KOPT-K1 (cell line): ENCODE data around the gene ZC3H7B.
A peak's percentile ranks its signal among the peaks of the same experiment; 100 is the strongest.
"Not testable (repeated sequence)": the region's sequence is repeated elsewhere in the genome, so short reads cannot be mapped to it uniquely, and the experiment has no call there.

Experiments used
- H3K27ac ChIP-seq: fragments of 200-600 bp; sonication (generic); 2 replicates; pipeline ENCODE4 v1.5.1; 2016; ENCODE audit warnings: antibody characterized with exemption, mild to moderate bottlenecking, low read depth, low read length; ENCODE audit not compliant: poor library complexity, severe bottlenecking
- H3K36me3 ChIP-seq: fragments of 200-600 bp; sonication (generic); 2 replicates; pipeline ENCODE4 v1.5.1; 2017; ENCODE audit warnings: antibody characterized with exemption, mild to moderate bottlenecking, low read length, moderate library complexity; ENCODE audit not compliant: insufficient read depth
- H3K9me3 ChIP-seq: fragments of 200-600 bp; sonication (generic); 2 replicates; pipeline ENCODE4 v1.5.1; 2017; ENCODE audit warnings: antibody characterized with exemption, low read length, mild to moderate bottlenecking; ENCODE audit not compliant: insufficient read depth, poor library complexity, severe bottlenecking

ZC3H7B gene

GRCh38 chr22:41273128-41273527, 28.2 kb upstream of the ZC3H7B start:
- H3K9me3 ChIP-seq = no peaks in the 10 kb centered on the region
- H3K27ac ChIP-seq = no peak overlapping the region
- H3K36me3 ChIP-seq = peaks cover 98% of the 10 kb centered on the region

GRCh38 chr22:41274856-41275255, 26.5 kb upstream of the ZC3H7B start:
- H3K9me3 ChIP-seq = no peaks in the 10 kb centered on the region
- no peak overlapping the region for H3K27ac ChIP-seq
- H3K36me3 ChIP-seq = peaks cover 98% of the 10 kb centered on the region

GRCh38 chr22:41280065-41280464, 21.3 kb upstream of the ZC3H7B start:
- Histone ChIP-seq H3K36me3 (peaks cover 98% of the 10 kb centered on the region), H3K27ac (no peak overlapping the region)

GRCh38 chr22:41280854-41281253, 20.5 kb upstream of the ZC3H7B start:
- no peak overlapping the region for H3K27ac ChIP-seq
- peaks cover 90% of the 10 kb centered on the region for H3K36me3 ChIP-seq
- no peaks in the 10 kb centered on the region for H3K9me3 ChIP-seq

More at GRCh38 chr22:41280065-41280464, 21.3 kb upstream of the ZC3H7B start:
- H3K9me3 ChIP-seq = no peaks in the 10 kb centered on the region

- Histone ChIP-seq H3K27ac (peak overlapping the region; percentile 82), H3K9me3 (no peaks in the 10 kb centered on the region), H3K36me3 (peaks cover 54% of the 10 kb centered on the region)
Observed at GRCh38 chr22:41284465-41284864, 16.9 kb upstream of the ZC3H7B start.

- Histone ChIP-seq H3K36me3 (peaks cover 45% of the 10 kb centered on the region), H3K9me3 (no peaks in the 10 kb centered on the region), H3K27ac (peak overlapping the region; percentile 82)
Observed at GRCh38 chr22:41285441-41285819, 15.9 kb upstream of the ZC3H7B start.

GRCh38 chr22:41285820-41286638, 15.3 kb upstream of the ZC3H7B start, which contains the start of gene RANGAP1:
RANGAP1 (minus strand) TSS chr22:41286187; CDS start chr22:41281044, 5,143 bp downstream.
- Histone ChIP-seq H3K9me3 (no peaks in the 10 kb centered on the region), H3K36me3 (peaks cover 39% of the 10 kb centered on the region), H3K27ac (peak within 1 kb of the TSS; percentile 82)

GRCh38 chr22:41286639-41287091, 14.7 kb upstream of the ZC3H7B start:
- Histone ChIP-seq H3K27ac (peak overlapping the region; percentile 68), H3K9me3 (no peaks in the 10 kb centered on the region), H3K36me3 (peaks cover 32% of the 10 kb centered on the region)

- Histone ChIP-seq H3K9me3 (no peaks in the 10 kb centered on the region), H3K27ac (no peak overlapping the region), H3K36me3 (peaks cover 15% of the 10 kb centered on the region)
Observed at GRCh38 chr22:41288245-41288946, 12.9 kb upstream of the ZC3H7B start.

- H3K27ac ChIP-seq = no peak overlapping the region
- peaks cover 3% of the 10 kb centered on the region for H3K36me3 ChIP-seq
Observed at GRCh38 chr22:41289671-41290070, 11.7 kb upstream of the ZC3H7B start.

GRCh38 chr22:41290262-41291221, 10.8 kb upstream of the ZC3H7B start:
- H3K27ac ChIP-seq = no peak overlapping the region

More at GRCh38 chr22:41289671-41290070, 11.7 kb upstream of the ZC3H7B start:
- no peaks in the 10 kb centered on the region for H3K9me3 ChIP-seq

GRCh38 chr22:41294816-41295215, 6.5 kb upstream of the ZC3H7B start:
- H3K9me3 ChIP-seq, H3K27ac ChIP-seq, H3K36me3 ChIP-seq: not testable (repeated sequence)

More at GRCh38 chr22:41290262-41291221, 10.8 kb upstream of the ZC3H7B start:
- Histone ChIP-seq H3K36me3 (no peaks in the 10 kb centered on the region), H3K9me3 (no peaks in the 10 kb centered on the region)

- H3K27ac ChIP-seq = no peak overlapping the region
- no peaks in the 10 kb centered on the region for H3K36me3 ChIP-seq
- H3K9me3 ChIP-seq = no peaks in the 10 kb centered on the region
Observed at GRCh38 chr22:41296826-41297667, 4.3 kb upstream of the ZC3H7B start.

- Histone ChIP-seq H3K27ac (no peak overlapping the region), H3K9me3 (no peaks in the 10 kb centered on the region), H3K36me3 (peaks cover 13% of the 10 kb centered on the region; the same call in 1 of the 2 replicates)
Observed at GRCh38 chr22:41300661-41301060, 664 bp upstream of the ZC3H7B start.
